Mammary epithelial cell (primary cell): ENCODE data around the gene GPHA2.

ENCODE experiments used
- CTCF ChIP-seq, 2 donors: IDR thresholded peaks in 1 of 2; conservative IDR thresholded peaks in 1 of 2; 2 replicates each; pipeline ENCODE4 v1.5.1; 2011 to 2012; ENCODE audit warnings: inconsistent platforms in 2 of 2, low read length in 2 of 2, mild to moderate bottlenecking in 2 of 2, control low read depth in 1 of 2, low read depth in 1 of 2; ENCODE audit not compliant: insufficient read depth in 1 of 2; ENCODE audit errors: extremely low read depth in 1 of 2
- EZH2 ChIP-seq: IDR thresholded peaks from 2 replicates; pipeline ENCODE4 v1.6.1; 2012; ENCODE audit warnings: low read length, inconsistent platforms, borderline replicate concordance

GRCh38 chr11:64934682-64935358, 873 bp downstream of the GPHA2 start:
- TF ChIP-seq EZH2 (no peak), CTCF (conservative IDR thresholded peaks at IDR 0.05 in 1 of 2, IDR thresholded peaks at IDR 0.05 in 1 of 2; ENCODE audit: extremely low read depth in 1 of 2, insufficient read depth in 1 of 2, low read depth in 1 of 2, low read length in 2 of 2) (no peak)
